SK-N-MC (cell line): ENCODE data around the gene DLG2.

Experiments
- EZH2 ChIP-seq: fragments of 200-600 bp; sonication (generic); IDR thresholded peaks from one replicate; pipeline ENCODE4 v1.6.1; 2017; ENCODE audit warnings: antibody characterized with exemption
- FOXP2 ChIP-seq: optimal IDR thresholded peaks from 2 replicates; pipeline ENCODE3; 2011; ENCODE audit warnings: mild to moderate bottlenecking, moderate library complexity; ENCODE audit not compliant: insufficient read depth; ENCODE audit errors: extremely low read length, control extremely low read depth
- POLR2AphosphoS5 ChIP-seq: IDR thresholded peaks from 2 replicates; pipeline ENCODE4 v1.6.1; 2012; ENCODE audit warnings: mild to moderate bottlenecking, low read depth, low read length, borderline replicate concordance

DNA sequence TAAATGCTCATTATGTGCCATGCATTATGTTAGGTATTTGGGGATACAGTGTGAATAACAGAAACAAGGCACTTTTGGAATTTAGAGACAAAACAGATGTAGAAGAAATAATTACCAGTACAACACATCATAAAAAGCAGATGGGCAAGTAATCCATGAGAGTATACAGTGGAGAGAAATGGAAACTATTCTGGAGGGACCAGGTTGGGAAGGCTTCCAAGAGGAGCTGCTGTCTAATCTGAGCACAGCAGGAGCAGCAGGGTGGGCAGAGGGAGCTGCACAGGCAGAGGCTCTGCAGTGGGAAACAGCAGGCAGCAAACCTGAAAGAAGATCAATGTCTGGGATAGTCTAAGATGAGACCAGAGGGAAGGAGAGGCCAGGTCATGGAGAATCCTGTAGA lies 2072.3 kb downstream of the DLG2 start:
- TF ChIP-seq POLR2AphosphoS5 (no peak), EZH2 (no peak), FOXP2 (no peak)
